C4-2B (cell line): Measurements from ENCODE around the gene PITPNC1.

ENCODE experiments used
- ZFX ChIP-seq: fragments of 450-650 bp; IDR thresholded peaks from 2 replicates; pipeline ENCODE4 v1.6.1; 2017
- TF ChIP-seq, protein P1 (sequence below): fragments of 450-650 bp; conservative IDR thresholded peaks from 2 replicates; pipeline ENCODE4 v1.5.1; 2017; ENCODE audit warnings: mild to moderate bottlenecking

DNA sequence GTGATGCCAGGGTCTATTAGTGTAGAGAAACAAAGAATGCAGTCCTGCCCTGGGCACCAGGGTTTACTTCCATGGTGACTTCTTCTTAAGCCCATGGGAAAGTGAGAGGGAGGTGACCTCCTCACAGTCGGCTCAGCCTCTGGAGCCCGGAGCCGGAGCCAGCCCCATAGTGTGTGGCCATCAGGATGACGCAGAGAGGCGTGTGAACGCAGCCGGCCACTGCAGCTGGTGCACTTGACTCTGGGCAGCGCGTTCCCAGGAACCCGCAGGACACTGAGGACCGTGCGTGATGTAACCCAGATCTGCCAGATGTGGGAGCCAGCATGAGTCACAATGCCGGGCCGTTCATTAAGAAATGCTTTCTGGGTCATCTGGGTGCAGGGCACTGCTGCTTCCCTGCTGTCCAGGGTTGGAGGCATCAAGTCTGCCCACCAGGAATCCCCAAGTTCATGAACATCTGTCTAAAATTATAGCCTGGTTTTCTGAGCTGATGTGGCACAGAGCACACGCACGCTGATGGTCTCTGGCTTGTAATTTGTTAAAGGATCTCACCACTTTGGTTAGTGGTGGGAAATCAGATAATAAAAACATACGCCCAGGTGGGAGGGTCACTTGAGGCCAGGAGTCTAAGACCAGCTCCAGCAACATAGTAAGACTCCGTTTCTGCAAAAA lies 114.1 kb downstream of the PITPNC1 start:
- TF ChIP-seq, protein P1, sequence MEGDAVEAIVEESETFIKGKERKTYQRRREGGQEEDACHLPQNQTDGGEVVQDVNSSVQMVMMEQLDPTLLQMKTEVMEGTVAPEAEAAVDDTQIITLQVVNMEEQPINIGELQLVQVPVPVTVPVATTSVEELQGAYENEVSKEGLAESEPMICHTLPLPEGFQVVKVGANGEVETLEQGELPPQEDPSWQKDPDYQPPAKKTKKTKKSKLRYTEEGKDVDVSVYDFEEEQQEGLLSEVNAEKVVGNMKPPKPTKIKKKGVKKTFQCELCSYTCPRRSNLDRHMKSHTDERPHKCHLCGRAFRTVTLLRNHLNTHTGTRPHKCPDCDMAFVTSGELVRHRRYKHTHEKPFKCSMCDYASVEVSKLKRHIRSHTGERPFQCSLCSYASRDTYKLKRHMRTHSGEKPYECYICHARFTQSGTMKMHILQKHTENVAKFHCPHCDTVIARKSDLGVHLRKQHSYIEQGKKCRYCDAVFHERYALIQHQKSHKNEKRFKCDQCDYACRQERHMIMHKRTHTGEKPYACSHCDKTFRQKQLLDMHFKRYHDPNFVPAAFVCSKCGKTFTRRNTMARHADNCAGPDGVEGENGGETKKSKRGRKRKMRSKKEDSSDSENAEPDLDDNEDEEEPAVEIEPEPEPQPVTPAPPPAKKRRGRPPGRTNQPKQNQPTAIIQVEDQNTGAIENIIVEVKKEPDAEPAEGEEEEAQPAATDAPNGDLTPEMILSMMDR: no peak
- no peak for TF ChIP-seq ZFX
